GM21825 (cell line): Measurements from ENCODE around the gene OR10AG1.
A peak's percentile ranks its signal among the peaks of the same experiment; 100 is the strongest.

Experiments
- ATAC-seq: cut with Tn5 transposase; IDR thresholded peaks from one replicate; pipeline ENCODE4 v1.9.1; 2021; ENCODE audit warnings: mild to moderate bottlenecking, moderate library complexity; ENCODE audit not compliant: unreplicated experiment

OR10AG1 gene, protein sequence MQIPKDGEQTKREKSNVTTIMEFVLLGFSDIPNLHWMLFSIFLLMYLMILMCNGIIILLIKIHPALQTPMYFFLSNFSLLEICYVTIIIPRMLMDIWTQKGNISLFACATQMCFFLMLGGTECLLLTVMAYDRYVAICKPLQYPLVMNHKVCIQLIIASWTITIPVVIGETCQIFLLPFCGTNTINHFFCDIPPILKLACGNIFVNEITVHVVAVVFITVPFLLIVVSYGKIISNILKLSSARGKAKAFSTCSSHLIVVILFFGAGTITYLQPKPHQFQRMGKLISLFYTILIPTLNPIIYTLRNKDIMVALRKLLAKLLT

DNA sequence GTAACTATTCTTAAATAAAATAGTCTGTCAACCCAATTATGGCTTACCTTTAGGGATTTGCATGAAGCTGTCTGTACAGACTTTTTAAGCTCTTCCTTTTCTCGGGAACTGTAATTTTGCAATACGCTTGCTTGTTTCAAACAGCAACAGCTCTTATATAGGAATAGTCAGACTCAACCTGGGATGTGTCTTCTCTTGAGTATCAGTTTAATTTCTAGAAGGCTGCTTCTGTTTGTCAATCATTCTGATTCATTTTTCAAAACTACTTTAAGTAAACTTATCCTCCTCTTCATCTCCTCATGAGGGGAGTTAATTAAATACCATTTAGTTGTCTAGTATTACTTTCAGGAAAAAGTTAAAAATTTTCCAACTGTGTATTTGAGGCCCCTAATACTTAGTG is at the start of gene OR10AG1:
OR10AG1 (minus strand) TSS at position 101 of the 400 bp plus-strand sequence; CDS start at position 63, 38 bp downstream.
- no peak for ATAC-seq

DNA sequence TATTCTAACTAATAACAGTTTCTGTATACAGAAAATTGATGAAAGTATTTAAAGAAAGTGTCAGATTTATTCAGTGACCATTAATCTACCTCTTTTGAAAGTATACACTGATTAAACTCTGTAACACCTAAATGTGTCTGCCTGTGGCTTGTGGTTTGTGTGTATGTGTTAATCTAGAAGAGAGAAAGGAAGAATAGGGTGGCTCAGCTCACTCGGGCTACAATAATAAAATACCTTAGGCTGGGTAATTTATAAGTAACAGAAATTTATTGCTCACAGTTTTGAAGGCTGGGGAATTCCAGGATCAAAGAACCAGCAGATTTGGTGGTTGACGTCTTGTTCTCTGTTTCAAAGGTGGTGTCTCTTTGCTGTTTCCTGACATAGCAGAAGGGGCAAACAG is 44.1 kb upstream of the OR10AG1 start:
- no peak for ATAC-seq

DNA sequence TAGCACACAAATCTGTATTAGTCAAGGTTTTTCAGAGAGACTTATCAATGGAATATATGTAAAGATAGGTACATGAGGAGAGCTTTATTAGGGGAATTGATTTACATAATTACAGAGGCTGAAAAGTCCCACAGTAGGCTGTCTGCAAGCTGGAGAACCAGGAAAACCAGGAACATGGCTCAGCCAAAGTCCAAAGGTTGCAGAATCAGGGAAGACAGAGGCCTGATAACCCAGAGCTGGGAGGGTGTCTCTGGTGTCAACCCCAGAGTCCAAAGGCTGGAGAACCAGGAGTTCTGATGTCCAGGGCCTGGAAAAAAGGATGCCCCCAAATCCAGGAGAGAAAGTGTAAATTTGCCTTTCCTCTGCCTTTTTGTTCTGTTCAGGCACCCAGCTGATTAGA is 41.0 kb upstream of the OR10AG1 start:
- no peak for ATAC-seq

DNA sequence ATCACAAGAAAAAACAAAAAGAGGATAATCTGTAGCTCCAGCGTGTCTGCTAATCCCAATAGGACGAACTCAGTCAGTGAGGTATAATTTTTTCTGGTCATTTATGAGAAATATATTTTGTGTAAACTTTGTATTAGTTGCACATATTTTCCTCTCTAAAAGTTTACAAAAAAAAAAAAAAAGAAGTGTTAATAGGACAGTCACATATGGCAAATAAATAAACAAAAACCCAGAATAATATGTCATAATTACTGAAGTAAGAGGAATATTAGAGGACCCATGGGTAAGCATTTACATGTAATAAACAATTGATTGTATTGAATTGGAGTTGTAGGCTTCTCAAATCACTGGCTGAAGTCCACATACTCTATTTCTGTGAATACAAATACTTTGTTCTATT is 24.8 kb upstream of the OR10AG1 start, which contains the start of gene OR5F1:
OR5F1 (minus strand) TSS at position 101 of the 400 bp plus-strand sequence; CDS start at position 101, 0 bp downstream.
- no peak for ATAC-seq

DNA sequence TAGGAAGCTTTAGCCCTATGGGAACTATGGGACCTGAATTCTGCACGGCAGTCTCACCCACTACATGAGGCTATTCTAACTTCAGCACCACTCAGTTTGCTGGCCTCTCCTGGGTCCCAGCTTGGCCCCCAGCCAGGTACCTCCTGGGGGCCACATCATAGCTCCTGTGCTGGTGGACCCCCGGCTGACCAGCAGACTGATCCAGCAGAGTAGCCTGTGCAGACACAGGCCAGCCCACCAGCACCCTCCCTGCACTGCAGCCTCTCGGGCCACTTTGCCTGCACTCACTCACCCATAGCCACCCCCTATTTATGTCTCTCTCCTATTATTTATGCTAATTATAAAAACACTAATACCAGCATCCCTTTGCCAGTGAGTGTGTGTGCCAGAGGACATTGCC is 1.2 kb upstream of the OR10AG1 start:
- ATAC-seq, result no peak

DNA sequence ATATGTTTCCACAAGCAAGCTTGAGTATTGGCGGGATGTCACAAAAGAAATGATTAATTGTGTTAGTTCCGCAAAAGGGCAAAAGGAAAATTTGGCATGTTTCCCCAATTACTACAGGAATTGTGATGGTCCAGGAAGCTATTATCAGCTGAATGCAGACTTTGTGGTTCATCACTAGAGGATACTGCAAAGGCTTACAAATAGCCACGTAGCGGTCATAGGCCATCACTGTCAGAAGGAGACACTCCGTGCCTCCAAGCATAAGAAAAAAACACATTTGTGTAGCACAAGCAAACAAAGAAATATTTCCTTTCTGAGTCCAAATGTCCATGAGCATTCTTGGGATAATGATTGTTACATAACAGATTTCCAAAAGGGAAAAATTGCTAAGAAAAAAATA is 1.8 kb downstream of the OR10AG1 start:
- ATAC-seq, result no peak

DNA sequence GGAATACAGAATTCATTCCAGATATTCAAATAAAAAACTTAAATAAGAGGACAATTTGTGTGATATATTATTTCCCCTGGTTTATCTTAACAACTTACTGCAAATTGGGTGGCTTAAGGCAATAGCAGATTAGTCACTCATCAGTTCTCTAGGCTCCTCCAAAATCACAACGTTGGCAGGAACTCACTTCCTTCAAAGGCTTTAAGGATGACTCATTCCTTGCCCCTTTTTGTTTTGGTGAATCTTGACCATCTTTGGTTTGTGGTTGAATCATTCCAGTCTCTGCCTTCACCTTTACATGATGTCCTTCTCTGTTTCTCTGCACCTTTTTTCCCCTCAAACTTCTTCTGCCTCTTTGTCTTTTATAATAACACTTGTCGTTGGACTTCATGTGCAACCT is 3.4 kb downstream of the OR10AG1 start:
- no peak for ATAC-seq

DNA sequence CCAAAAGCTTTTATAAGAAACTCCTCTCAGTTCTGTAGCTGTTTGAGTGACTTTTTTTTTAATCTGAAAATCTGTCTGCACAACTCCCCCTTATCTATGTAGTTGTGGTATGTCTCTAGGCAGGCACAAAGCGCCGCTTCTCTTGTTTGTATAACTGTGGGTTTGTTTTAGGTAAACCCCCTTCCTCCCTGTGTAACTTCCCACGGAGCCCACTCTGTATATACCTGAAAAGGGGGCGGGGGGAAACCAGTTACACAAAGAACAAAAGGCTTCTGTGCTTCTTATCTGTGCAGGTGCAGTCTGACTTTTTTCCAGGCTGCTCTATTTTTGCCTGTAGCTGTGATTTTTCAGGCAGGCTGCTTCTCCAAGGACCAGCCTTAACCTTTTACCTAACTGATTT is 13.2 kb downstream of the OR10AG1 start:
- no peak for ATAC-seq

DNA sequence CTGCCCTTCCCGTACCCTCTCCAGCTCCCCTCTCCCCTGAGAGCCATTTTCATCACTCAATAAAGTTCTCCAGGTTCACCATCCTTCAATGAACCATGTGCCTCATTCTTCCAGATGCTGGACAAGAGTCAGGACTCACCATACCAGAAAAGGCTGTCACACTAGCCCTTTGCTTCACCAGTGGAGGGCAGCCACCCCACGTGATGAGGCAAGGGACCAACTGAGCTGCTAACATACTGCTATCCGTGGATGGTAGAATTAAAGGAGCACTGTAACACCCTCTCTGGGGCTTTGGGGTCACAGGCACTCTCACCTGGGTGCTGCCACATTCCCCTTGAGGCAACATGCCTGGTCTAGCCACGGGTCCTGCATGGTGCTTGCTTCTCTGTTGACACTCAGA is 20.4 kb downstream of the OR10AG1 start:
- ATAC-seq, result no peak

DNA sequence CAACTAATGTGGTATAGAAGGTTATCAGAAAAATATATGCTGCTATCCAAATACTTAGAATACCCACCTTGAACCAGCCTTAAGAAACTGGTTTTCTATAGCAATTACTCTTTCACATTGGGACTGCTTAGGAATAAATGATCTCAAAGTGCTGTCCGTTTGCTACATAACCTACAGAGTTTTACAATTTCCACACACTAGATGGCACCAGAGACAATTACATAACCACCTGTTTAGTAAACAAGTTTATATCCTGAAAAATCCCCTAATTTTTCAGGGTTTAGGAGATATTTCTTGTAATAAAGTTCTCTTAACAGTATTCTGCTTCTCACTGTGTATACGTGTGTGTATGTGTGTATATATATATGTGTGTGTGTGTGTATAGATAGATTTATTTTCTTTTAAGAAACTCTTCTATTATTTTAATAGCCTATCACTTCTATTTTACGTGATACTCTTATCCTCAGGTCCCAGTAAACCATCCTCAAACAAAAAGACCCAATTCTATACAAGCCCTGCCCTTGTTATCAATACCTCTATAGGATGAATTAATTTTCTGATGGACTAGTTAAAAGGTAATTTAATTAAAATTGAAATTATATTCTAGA is 26.9 kb downstream of the OR10AG1 start:
- peak; percentile 55 for ATAC-seq

DNA sequence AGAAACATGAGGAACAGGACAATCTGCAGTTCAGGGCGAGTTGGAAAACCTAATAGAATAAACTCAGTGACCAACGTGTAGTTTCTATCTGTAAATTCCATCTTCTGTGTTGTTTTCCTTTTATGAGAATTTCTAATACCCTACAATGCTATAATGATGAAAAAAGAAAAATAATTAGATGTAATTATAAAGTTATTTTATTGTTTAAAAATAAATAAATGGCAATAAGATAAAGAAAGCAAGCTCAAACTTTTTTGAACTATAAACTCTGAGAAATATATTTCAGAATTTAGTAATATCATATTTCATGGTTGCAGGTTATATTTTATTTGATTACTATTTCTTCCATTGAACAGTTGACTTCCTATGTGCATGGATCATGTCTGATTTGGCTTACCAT is 33.4 kb downstream of the OR10AG1 start, which contains the start of gene OR5I1:
OR5I1 (minus strand) TSS at position 101 of the 400 bp plus-strand sequence; CDS start at position 101, 0 bp downstream.
- no peak for ATAC-seq

DNA sequence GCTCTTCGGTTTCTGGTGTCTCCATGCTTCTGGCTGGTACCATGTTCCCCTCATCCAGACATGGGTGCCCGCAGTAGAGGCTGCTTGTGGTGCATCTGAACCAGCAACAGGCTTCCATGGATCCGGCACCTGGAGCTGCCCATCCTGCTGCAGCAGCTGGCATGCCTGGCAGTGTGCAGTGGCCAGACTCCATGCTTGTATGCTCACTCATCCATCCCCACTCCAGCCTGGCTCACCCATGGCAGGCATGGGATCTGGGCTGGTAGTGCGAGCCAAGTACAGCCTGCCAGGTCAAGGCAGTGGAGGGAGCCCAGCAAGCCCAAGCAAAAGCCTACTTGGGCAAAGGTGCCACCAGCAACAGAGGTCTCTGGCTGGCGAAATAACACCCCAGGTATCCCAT is 49.2 kb downstream of the OR10AG1 start:
- ATAC-seq, result no peak
